Activated CD8-positive, alpha-beta memory T cell treated with anti-CD3 and anti-CD28 coated beads, Interleukin-2, amount 50 U/mL, for 24 hours (primary cell): ENCODE measurements around the gene SPTBN1.

Source experiments
- DNase-seq: peaks from one replicate; pipeline ENCODE4 v3.0.0-alpha.2; 2020; ENCODE audit errors: extremely low read depth

Gene SPTBN1

DNA sequence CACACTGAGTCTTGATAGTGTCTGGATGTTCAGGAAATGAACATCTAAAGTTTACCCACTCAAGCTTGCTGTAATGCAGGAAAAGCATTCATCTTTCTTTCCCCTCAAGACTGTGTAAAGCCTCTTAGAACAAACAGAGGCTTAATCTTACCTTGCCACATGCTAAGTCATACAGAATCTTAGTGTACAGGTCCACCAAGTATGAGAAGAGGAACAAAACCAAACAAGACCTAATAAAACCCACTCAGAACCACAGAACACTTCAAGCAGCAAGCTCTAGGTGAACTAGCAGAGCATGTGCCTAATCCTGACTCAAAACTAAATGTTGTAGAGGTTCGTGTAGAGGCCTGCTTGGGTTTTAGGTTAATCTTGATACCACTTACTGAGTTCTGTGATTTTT, 97.6 kb downstream of the SPTBN1 start:
- no peak for DNase-seq

DNA sequence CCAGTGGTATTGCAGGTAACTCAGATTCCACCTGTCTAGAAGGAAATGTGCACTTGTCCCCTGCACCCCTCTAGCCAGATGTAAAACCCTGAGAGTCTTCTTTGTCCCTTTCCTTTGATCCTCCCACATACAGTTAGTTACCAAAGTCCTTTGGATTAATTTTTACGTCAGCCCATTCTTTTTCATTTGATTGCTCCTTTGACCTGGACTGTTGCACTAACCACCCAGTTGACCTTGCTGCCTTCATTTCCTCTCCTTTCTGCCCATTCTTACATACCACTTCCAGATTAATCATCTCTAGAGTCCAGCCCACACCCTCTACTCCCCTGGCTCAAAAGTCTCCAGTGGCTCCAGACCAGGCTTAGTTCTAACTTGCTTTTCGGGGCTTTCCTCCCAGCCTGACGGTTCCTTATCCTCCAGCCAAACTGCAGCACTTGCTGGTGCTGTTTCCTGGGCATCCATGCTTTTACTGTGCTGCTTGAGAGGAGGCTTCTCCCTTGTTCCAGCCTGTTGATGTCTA, 99.3 kb downstream of the SPTBN1 start:
- DNase-seq = no peak

DNA sequence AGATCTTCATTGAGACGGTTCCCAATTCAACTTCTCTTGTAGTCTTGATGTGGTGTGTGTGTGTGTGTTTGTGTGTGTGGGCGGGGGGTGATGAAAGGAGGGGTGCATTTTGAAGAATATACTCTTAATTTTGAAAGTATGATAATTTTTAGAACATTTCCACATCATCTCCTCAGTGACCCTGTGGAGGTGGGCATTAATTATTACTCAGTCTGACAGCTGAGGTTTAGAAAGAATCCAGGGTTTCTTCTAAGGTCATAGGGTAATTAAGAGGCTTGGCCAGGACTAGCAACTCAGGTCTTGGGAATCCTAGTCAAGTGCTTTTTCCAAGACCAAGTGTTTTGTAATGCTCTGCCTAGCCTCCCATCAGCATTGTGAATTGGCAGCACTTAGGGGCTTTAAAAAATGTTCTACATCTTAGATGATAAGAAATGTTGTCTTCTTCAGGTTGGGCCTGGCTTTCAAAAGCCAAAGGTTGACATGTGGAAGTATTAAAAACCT, 100.5 kb downstream of the SPTBN1 start:
- DNase-seq = no peak

DNA sequence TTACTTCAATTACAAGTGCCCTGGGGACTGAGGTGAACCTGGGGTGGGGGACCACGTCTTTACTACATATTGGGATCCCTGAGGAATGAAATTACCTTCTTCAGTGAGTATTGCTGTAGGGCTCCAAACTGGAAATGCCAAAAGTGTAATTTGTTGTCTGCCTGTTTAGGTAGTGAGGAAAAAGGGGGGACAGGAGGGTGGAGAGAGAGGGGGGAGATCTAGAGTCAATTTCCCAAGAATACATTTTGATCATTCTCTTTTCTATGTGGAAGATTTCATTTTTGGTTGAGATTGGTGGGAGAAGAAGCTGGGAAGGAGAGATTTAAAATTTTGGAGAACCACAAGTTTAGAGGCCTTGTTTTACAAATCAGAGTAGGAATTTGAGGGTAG, 101.1 kb downstream of the SPTBN1 start:
- no peak for DNase-seq

DNA sequence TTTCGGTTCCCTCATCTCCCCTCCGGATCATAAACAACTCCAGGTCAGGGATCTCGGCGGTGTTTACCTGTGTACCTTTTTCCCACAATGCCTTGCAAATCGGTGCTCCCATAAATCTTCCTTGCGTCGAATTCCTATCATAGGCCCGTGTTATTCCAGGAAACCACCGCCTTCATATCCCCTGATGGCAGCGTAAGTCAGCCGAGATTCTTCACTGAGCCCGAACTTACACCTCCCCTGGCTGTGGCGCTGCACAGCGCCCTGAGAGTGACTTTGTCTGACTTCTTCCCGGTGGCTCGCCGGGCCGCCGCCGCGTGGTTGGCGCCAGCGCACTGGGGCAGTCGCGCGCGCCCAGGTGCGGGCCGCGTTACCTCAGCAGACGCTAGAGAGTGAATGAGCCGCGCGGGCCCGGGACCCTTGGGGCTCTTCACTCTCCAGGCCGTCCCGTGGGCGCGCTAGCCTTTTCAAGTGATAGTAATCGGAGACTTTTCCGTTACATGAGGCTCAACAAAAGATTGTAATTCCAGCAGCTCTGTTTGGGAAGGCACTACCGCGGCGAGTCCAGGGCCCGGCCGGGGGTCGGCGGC, 101.6 kb downstream of the SPTBN1 start:
- DNase-seq = no peak

DNA sequence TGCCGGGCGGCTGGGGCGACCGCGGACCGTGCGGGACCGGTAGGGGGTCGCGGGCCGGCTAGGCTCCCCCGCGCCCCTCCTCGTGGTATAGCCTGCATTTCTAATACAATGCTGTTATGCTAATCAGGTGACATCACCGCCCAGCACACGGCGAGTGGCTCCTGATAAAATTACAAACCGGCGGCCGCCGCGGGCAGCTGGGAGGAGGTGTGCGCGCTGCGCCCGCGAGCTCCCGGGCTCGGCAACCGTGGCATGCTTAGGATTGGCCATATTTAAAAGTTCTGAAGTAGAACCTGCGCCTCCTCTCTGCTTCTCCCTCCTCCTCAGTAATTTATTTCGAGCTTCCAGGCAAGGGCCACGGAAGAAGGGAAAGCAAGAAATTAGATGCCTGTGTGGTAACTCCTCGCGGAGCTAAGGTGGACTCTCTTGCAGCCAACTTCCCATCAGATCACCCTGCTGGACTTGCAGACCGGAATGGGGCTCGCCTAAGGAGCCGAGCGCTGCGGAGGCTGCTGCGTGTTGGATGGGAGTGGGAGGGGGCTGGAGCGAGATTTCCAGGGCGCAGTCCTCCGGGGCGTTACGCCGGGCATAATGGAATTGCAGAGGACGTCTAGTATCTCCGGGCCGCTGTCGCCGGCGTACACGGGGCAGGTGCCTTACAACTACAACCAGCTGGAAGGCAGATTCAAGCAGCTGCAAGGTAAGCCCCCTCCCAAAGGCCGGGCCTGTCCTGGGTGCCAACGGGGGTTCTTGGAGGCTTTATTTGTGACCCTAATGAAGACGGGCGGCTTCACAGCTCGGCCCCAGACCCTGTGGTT, 102.3 kb downstream of the SPTBN1 start:
- DNase-seq = no peak

DNA sequence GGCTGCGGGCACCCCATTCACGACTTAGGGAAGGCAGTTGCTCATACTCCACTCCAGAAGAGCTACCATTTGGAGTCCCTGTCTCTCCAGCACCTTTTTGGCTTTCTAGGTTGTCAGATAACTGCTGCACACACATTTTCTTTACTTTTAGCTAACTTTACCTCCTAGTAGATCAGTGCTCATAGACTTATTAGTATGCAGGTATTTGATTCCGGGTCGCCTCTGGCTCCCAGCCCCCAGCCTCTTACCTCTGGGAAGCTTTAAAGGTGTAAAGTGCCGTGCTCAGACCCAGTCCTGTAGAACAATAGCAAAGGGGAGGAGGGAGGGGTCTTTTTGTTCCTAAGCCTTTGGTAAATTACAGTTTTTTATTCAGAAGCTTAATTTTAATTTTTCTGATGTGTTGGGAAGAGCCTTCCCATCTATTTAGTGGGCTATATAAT, 102.9 kb downstream of the SPTBN1 start:
- DNase-seq = no peak

DNA sequence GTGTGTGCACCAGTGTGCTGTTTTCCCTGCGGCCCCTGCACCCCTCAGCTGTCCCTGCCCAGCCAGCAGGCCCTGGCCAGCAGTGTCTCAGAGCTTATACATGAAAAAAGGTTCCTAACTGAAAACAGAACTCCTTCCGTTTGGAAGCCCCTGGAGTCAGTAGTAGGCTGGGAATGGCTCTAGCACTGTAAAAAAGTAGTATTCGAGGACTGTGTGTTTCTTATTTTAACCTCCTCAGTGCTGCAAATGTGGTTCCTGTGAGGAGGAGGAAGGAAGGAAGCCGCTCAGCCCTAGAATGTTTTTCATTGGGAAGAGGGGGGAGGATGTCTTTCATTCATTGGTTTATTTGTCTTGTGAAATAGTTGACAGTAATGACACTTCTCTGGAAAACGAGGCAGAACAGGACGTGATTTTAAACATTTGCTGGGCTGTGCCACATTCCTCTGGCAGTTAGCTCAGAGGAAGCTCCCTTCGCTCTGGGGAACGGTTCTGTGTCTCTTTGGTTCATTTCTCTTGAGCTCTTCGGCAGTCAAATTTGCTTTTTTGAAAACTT, 103.5 kb downstream of the SPTBN1 start:
- no peak for DNase-seq

DNA sequence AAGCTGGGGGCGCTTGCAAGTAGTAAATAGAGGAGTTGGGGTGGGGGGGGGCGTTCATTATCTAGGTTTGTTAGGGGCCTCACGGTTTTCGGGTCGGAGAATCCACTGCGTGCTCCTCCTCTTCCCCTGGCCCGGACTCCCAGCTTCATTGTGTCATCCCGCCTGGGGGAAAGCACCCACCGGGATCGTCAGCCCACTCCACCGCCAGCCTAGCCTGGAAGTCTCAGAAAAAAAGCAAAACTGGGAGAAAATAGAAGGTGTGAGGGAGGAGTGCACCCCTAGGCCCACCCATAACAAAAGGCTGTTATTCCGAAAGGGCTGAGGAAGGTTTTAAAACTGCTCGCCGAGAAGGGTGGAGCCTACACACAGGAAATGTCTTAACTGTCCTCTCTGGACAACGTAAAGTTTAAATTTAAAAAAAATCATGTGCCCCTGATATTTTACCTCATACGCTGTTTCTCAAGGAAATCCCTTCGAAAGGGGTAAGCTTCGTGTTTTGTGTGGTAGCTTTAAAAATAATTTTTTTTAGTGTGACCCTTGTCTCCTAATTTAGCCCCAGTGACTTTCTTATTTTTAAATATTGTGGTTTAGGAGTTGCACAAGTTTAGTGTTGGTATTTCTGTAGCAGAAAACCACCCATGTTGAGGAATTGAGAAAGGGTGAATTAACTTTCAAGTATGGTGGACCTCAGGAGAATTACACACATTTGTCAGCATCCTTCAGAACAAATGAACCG, 104.2 kb downstream of the SPTBN1 start:
- DNase-seq = no peak

DNA sequence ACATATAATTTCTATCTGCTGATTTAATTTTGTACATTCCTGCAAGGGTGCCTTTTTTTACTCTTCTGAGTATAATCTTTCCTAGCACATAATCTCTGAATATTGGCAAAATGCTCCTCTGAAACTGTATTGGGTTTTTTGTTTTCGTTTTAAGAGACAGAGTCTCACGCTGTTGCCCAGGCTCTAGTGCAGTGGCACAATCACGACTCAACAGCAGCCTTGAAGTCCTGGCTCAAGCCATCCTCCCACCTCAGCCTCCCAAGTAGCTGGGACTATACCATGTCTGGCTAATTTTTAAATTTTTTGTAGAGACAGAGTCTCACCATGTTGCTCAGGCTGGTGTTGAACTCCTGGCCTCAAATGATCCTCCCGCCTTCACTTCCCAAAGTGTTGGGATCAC, 104.9 kb downstream of the SPTBN1 start:
- no peak for DNase-seq

DNA sequence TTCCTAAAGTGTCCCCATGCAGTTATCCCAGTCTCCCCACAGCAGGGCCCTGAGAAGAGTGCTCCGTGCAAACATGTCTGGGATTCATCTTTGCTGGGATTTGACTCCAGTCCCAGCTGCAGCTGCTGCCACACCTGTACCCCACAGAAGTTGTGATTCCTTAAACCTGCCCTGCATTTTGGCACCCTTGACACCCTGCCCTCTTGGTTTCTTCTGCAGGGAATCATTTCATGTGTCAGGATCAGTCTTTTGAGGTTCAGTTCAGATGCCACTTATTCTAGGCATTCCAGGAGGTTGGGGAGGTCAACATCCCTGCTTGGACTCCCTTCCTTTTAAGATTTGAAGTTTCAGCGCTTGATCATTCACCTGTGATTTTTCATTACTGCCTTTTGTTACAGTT, 108.3 kb downstream of the SPTBN1 start:
- no peak for DNase-seq

DNA sequence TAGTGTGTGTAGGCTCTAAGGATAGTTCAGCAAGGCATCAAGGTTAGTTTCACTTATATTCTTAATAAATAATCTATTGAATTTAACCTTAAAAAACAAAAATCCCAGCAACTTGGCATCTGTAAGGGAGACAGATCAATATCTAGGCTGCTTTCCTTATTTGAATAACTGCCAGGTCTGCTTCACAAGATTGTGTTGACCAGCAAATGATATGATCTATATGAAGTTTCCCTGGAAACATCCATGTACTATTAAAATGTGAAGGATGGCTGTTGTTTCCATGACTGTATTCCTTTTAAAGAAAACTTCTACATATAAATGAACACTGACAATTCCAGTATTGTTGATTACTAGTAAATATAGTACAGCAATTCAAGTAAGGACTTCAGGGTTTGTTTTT, 109.4 kb downstream of the SPTBN1 start:
- no peak for DNase-seq

DNA sequence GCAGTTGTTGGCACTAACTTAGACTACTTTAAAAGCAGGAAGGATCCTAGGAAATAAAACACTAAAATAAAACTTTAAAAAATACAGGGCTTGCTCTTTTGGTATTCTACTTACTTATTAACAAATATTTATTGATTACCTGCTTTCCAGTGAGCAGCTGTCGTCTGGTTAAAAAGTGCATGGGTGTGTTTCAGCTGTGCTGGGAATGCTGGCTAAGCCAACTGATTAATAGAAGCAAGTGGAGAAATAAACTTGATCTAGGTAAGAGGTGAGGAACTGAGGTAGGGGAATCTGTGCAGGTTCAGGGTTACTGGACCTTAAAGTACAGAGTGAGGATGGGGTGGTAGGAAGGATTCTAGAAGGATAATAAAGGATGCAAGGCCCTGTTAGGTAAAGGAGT, 110.8 kb downstream of the SPTBN1 start:
- no peak for DNase-seq

DNA sequence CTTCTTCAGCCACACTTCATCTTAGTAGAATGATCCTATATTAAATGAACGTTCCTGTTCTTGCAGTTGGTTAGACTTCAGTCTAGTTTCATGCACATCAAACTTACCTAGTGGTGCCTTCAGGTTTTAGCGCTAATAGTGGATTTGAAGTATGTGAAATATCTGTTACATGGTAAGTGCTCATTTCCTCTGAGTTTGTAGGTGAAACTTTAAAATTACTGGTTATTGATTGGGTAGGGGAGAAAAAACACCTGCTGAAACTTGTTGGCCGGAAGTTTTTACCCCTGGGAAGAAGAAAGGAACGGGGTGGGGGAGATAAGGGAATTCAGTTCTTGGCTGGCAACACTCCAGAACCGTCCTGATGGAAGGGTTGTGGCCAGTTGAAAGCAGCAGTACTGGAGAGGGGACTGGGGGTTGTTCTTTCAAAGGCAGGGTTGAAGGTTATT, 112.8 kb downstream of the SPTBN1 start:
- DNase-seq = no peak

DNA sequence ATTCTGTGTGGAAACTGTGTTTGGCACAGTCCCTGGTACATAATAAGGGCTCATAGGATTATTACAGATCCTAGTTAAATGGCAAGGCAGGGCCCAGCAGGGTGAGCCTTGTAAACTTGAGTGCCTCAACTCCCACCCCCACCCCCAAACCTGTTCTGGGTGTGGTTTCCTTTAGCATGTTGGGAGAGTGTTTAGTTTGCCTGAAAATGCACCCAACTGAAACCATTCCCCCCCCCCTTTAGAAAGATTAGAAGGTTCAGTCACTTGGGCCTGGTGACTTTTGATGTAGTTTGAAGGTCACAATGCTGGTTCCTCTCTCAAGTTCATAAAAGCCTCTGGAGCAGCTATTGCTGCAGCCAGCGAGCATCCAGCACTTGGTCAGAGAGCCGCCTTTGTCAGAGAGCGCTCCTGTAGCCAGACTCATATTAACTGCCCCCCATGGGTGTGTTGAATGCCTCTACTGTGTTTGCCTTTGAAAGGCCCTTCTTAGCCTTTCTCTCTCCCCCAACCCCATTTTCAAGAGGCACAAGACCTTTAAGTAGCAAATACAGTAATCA, 113.7 kb downstream of the SPTBN1 start:
- no peak for DNase-seq

DNA sequence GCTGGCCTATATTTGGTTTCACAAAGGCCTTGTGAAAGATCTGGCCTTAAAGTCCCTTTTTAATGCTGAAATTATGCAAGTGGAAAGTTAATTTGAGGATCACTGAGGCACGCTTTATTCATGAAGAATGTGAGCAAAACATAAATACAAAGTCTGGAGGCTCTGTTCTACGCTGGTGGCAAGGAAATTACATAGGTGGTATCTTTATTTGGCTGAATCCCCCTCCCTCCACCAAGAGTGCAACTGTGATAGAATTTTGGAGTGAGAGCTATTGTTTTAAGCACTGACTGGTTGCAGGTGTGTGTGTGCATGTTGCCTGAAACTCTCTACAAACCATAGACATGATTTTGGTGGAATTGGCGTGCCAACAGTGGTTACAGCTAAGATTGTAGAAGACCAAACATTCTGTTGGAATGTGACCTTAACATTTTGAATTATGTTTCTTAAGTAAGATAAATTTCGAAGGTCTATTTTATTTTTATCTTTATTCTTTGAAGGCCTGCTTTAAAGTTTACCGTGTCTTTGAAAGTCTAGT, 114.3 kb downstream of the SPTBN1 start:
- no peak for DNase-seq

DNA sequence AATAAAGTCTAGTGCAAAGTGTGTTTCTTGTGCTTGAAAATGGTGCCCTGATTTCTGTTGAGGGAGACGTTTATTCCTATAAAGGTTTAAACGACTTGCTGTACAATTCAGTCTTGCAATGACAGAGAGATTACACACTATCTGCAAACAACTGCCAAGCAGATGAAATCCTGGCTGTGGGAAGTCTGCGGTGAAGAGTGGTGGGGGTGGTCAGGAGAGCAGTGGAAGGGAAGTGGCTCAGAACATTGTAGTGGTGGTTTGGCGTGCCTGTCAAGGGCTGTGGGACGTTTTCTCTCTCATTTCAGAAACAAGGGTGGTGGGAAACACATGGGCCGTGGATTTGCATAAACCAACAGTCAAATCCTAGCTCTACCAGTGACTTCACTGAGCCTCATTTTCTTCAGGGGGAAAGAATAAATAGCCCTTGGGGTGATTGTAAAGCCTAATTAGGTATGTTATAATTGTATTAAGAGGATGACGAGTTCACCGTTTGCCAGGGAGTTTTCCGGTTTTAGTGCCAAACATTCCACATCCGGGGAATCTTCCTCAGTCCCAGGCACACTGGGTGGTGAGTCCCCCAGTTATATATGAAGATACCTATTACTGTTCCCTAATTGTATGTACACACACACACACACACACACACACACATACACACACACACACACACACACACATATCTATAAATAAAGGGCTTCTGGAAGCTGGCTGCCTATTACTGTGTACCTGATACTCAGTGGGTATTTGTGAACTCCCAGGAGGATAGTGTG, 115.0 kb downstream of the SPTBN1 start:
- DNase-seq = peak; percentile 61

DNA sequence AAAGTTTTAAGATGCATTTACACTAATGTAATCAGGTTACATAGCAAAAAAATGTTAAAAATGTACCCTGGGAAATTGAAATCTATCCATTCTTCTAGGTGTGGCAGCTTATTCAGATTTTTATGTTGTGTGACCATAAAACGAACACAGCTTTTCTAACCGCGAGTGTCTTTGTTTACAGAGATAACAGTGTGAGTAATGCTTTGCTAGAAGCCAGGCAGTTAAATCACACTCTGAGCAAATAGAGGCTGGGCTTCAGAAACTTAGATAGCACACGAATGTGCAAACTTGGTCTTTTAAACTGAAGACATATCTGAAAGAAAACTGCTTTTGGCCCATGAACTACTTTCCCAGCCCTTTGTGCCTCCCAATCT, 116.1 kb downstream of the SPTBN1 start:
- DNase-seq = no peak

DNA sequence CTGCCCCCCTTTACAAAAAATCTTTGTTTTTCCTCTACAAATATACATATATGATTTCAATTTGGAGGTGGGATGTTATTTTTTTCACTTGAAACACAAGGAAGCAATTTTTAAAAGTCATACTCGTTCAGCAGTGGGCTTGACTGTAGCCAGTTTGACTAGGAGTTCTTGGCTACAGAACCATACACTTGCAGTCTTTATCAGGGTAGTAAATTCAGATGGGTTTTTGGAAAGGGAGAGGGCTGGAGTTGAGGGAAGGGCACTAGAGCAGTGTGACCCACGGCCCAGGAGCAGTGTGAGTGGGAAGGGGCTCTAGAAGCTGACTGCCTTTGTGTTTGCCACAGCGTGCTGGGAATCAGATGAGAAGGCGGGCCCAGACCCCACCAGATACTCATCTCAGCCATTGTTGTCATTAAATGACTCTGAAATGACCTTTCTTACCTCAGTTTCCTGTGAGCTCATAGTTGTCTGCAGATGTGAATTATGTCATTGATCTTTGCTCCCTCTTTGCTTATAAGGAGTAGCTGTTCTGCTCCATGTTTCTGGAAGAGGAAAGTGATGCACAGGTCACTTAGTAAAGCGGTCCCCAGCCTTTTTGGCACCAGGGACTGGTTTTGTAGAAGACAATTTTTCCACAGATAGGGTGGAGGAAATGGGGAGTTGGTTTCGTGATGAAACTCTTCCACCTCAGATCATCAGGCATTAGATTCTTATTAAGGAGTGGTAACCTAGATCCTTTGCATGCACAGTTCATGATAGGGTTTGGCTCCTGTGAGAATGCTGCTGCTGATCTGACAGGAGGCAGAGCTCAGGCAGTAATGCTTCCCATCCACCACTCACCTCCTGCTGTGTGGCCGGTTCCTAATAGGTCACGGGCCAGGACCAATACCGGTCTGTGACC, 116.8 kb downstream of the SPTBN1 start:
- no peak for DNase-seq

DNA sequence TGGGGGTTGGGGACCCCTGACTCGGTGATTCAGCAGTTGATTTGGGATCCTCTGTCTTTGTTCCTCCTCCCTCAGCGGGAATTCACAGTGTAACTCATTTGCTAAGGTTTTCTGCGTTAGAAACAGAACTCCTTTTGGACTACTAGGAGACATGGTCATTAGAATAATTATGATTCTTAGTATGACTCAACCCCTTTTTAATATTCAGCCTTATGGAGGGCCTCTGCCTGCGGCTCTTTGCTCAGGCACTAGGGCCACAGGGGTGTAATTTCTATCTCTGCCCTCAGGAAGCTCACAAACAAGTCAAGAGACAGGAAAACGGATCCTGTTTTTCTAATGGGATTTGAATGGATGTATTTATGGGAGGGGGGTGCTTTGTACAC, 117.4 kb downstream of the SPTBN1 start:
- no peak for DNase-seq
